ENCODE data around the gene GORASP2.
"Not testable (repeated sequence)": the region's sequence is repeated elsewhere in the genome, so short reads cannot be mapped to it uniquely, and the experiment has no call there.

GORASP2 gene

GRCh38 chr2:170896622-170897021 lies 32.4 kb upstream of the GORASP2 start:
- H3K9ac ChIP-seq (ENCODE audit: low read length) = no peak overlapping the region
- H3K27me3 ChIP-seq (ENCODE audit: control insufficient read depth in 1 of 2, insufficient read depth in 2 of 2, low read length in 2 of 2) = no peaks in the 10 kb centered on the region
- H3K36me3 ChIP-seq (ENCODE audit: insufficient read depth, low read length) = no peaks in the 10 kb centered on the region
- H3K9me3 ChIP-seq (ENCODE audit: low read length) = no peaks in the 10 kb centered on the region
- H3K27ac ChIP-seq (ENCODE audit: low read depth, low read length) = no peak overlapping the region
- H3K4me3 ChIP-seq (ENCODE audit: low read depth in 1 of 2, low read length in 2 of 2) = no peak overlapping the region
- no peaks in the 10 kb centered on the region for H3K4me1 ChIP-seq (ENCODE audit: insufficient read depth, low read length)

- Histone ChIP-seq H3K27me3 (ENCODE audit: control insufficient read depth in 1 of 2, insufficient read depth in 2 of 2, low read length in 2 of 2) (no peaks in the 10 kb centered on the region), H3K4me3 (ENCODE audit: low read depth in 1 of 2, low read length in 2 of 2) (no peak overlapping the region), H3K36me3 (ENCODE audit: insufficient read depth, low read length) (no peaks in the 10 kb centered on the region), H3K9me3 (ENCODE audit: low read length) (no peaks in the 10 kb centered on the region), H3K4me1 (ENCODE audit: insufficient read depth, low read length) (no peaks in the 10 kb centered on the region), H3K9ac (ENCODE audit: low read length) (no peak overlapping the region), H3K27ac (ENCODE audit: low read depth, low read length) (no peak overlapping the region)
Measured at GRCh38 chr2:170897108-170897507, 31.9 kb upstream of the GORASP2 start.

- Histone ChIP-seq H3K27ac (ENCODE audit: low read depth, low read length) (no peak overlapping the region), H3K27me3 (ENCODE audit: control insufficient read depth in 1 of 2, insufficient read depth in 2 of 2, low read length in 2 of 2) (no peaks in the 10 kb centered on the region), H3K4me1 (ENCODE audit: insufficient read depth, low read length) (no peaks in the 10 kb centered on the region), H3K4me3 (ENCODE audit: low read depth in 1 of 2, low read length in 2 of 2) (no peak overlapping the region), H3K9ac (ENCODE audit: low read length) (no peak overlapping the region), H3K9me3 (ENCODE audit: low read length) (no peaks in the 10 kb centered on the region), H3K36me3 (ENCODE audit: insufficient read depth, low read length) (no peaks in the 10 kb centered on the region)
Measured at GRCh38 chr2:170905864-170906263, 23.2 kb upstream of the GORASP2 start.

- no peaks in the 10 kb centered on the region for H3K27me3 ChIP-seq (ENCODE audit: control insufficient read depth in 1 of 2, insufficient read depth in 2 of 2, low read length in 2 of 2)
- no peaks in the 10 kb centered on the region for H3K36me3 ChIP-seq (ENCODE audit: insufficient read depth, low read length)
- H3K9me3 ChIP-seq (ENCODE audit: low read length) = peaks cover 7% of the 10 kb centered on the region
- no peak overlapping the region for H3K9ac ChIP-seq (ENCODE audit: low read length)
- no peak overlapping the region for H3K27ac ChIP-seq (ENCODE audit: low read depth, low read length)
- H3K4me1 ChIP-seq (ENCODE audit: insufficient read depth, low read length) = no peaks in the 10 kb centered on the region
- no peak overlapping the region for H3K4me3 ChIP-seq (ENCODE audit: low read depth in 1 of 2, low read length in 2 of 2)
Measured at GRCh38 chr2:170911314-170911889, 17.7 kb upstream of the GORASP2 start.

GRCh38 chr2:170914994-170915666 lies 13.9 kb upstream of the GORASP2 start:
- not testable (repeated sequence) for H3K4me3 ChIP-seq (ENCODE audit: low read depth in 1 of 2, low read length in 2 of 2); H3K27ac ChIP-seq (ENCODE audit: low read depth, low read length); H3K9me3 ChIP-seq (ENCODE audit: low read length); H3K27me3 ChIP-seq (ENCODE audit: control insufficient read depth in 1 of 2, insufficient read depth in 2 of 2, low read length in 2 of 2); H3K9ac ChIP-seq (ENCODE audit: low read length); H3K36me3 ChIP-seq (ENCODE audit: insufficient read depth, low read length); H3K4me1 ChIP-seq (ENCODE audit: insufficient read depth, low read length)

GRCh38 chr2:170917219-170917913 lies 11.7 kb upstream of the GORASP2 start:
- no peak overlapping the region for H3K4me3 ChIP-seq (ENCODE audit: low read depth in 1 of 2, low read length in 2 of 2)
- H3K9me3 ChIP-seq (ENCODE audit: low read length) = no peaks in the 10 kb centered on the region
- no peak overlapping the region for H3K9ac ChIP-seq (ENCODE audit: low read length)
- H3K4me1 ChIP-seq (ENCODE audit: insufficient read depth, low read length) = no peaks in the 10 kb centered on the region
- no peaks in the 10 kb centered on the region for H3K36me3 ChIP-seq (ENCODE audit: insufficient read depth, low read length)
- no peak overlapping the region for H3K27ac ChIP-seq (ENCODE audit: low read depth, low read length)
- no peaks in the 10 kb centered on the region for H3K27me3 ChIP-seq (ENCODE audit: control insufficient read depth in 1 of 2, insufficient read depth in 2 of 2, low read length in 2 of 2)

GRCh38 chr2:170917957-170918356 lies 11.1 kb upstream of the GORASP2 start:
- no peaks in the 10 kb centered on the region for H3K27me3 ChIP-seq (ENCODE audit: control insufficient read depth in 1 of 2, insufficient read depth in 2 of 2, low read length in 2 of 2)
- no peak overlapping the region for H3K4me3 ChIP-seq (ENCODE audit: low read depth in 1 of 2, low read length in 2 of 2)
- no peak overlapping the region for H3K27ac ChIP-seq (ENCODE audit: low read depth, low read length)
- H3K9me3 ChIP-seq (ENCODE audit: low read length) = no peaks in the 10 kb centered on the region
- H3K36me3 ChIP-seq (ENCODE audit: insufficient read depth, low read length) = no peaks in the 10 kb centered on the region
- H3K4me1 ChIP-seq (ENCODE audit: insufficient read depth, low read length) = no peaks in the 10 kb centered on the region
- no peak overlapping the region for H3K9ac ChIP-seq (ENCODE audit: low read length)

GRCh38 chr2:170921873-170922272 lies 7.2 kb upstream of the GORASP2 start:
- not testable (repeated sequence) for H3K9ac ChIP-seq (ENCODE audit: low read length); H3K9me3 ChIP-seq (ENCODE audit: low read length); H3K4me1 ChIP-seq (ENCODE audit: insufficient read depth, low read length); H3K27me3 ChIP-seq (ENCODE audit: control insufficient read depth in 1 of 2, insufficient read depth in 2 of 2, low read length in 2 of 2); H3K27ac ChIP-seq (ENCODE audit: low read depth, low read length); H3K36me3 ChIP-seq (ENCODE audit: insufficient read depth, low read length); H3K4me3 ChIP-seq (ENCODE audit: low read depth in 1 of 2, low read length in 2 of 2)

- Histone ChIP-seq H3K9me3 (ENCODE audit: low read length) (no peaks in the 10 kb centered on the region), H3K4me3 (ENCODE audit: low read depth in 1 of 2, low read length in 2 of 2) (no peak overlapping the region), H3K27me3 (ENCODE audit: control insufficient read depth in 1 of 2, insufficient read depth in 2 of 2, low read length in 2 of 2) (no peaks in the 10 kb centered on the region), H3K9ac (ENCODE audit: low read length) (no peak overlapping the region), H3K27ac (ENCODE audit: low read depth, low read length) (no peak overlapping the region), H3K36me3 (ENCODE audit: insufficient read depth, low read length) (no peaks in the 10 kb centered on the region), H3K4me1 (ENCODE audit: insufficient read depth, low read length) (peaks cover under 1% of the 10 kb centered on the region)
Measured at GRCh38 chr2:170922634-170923494, 6.2 kb upstream of the GORASP2 start.

- Histone ChIP-seq H3K9ac (ENCODE audit: low read length) (no peak overlapping the region), H3K27ac (ENCODE audit: low read depth, low read length) (no peak overlapping the region), H3K9me3 (ENCODE audit: low read length) (no peaks in the 10 kb centered on the region), H3K4me1 (ENCODE audit: insufficient read depth, low read length) (peaks cover 5% of the 10 kb centered on the region), H3K4me3 (ENCODE audit: low read depth in 1 of 2, low read length in 2 of 2) (no peak overlapping the region), H3K27me3 (ENCODE audit: control insufficient read depth in 1 of 2, insufficient read depth in 2 of 2, low read length in 2 of 2) (no peaks in the 10 kb centered on the region), H3K36me3 (ENCODE audit: insufficient read depth, low read length) (no peaks in the 10 kb centered on the region)
Measured at GRCh38 chr2:170923799-170924198, 5.3 kb upstream of the GORASP2 start.

- H3K9me3 ChIP-seq (ENCODE audit: low read length) = no peaks in the 10 kb centered on the region
- H3K4me1 ChIP-seq (ENCODE audit: insufficient read depth, low read length) = peaks cover 5% of the 10 kb centered on the region
- no peaks in the 10 kb centered on the region for H3K36me3 ChIP-seq (ENCODE audit: insufficient read depth, low read length)
- H3K9ac ChIP-seq (ENCODE audit: low read length) = no peak overlapping the region
- no peak overlapping the region for H3K27ac ChIP-seq (ENCODE audit: low read depth, low read length)
- no peaks in the 10 kb centered on the region for H3K27me3 ChIP-seq (ENCODE audit: control insufficient read depth in 1 of 2, insufficient read depth in 2 of 2, low read length in 2 of 2)
- H3K4me3 ChIP-seq (ENCODE audit: low read depth in 1 of 2, low read length in 2 of 2) = no peak overlapping the region
Measured at GRCh38 chr2:170924969-170925368, 4.1 kb upstream of the GORASP2 start.
